RWPE2 (cell line): ENCODE results near the gene IGHMBP2.
A peak's percentile ranks its signal among the peaks of the same experiment; 100 is the strongest.

ENCODE experiments used
- ATAC-seq: fragments of 200-7000 bp; cut with Tn5 transposase; 3 replicates; pipeline ENCODE4 v1.9.1; 2021; ENCODE audit warnings: low read depth
- DNase-seq: peaks from one replicate; pipeline ENCODE4 v3.0.0-alpha.2; 2020; ENCODE audit warnings: low spot score
- H3K27ac ChIP-seq: fragments of 450-650 bp; 2 replicates; pipeline ENCODE4 v1.5.1; 2017; ENCODE audit warnings: mild to moderate bottlenecking; ENCODE audit not compliant: poor library complexity, severe bottlenecking
- H3K27me3 ChIP-seq: fragments of 250-450 bp; sonication (Bioruptor Pico); 2 replicates; pipeline ENCODE4 v1.5.1; 2021; ENCODE audit warnings: mild to moderate bottlenecking, moderate library complexity; ENCODE audit not compliant: insufficient read depth, poor library complexity, severe bottlenecking
- H3K36me3 ChIP-seq: fragments of 250-450 bp; sonication (Bioruptor Pico); 2 replicates; pipeline ENCODE4 v1.5.1; 2020; ENCODE audit warnings: low read depth, mild to moderate bottlenecking, moderate library complexity
- H3K4me1 ChIP-seq: fragments of 250-450 bp; sonication (Bioruptor Pico); 2 replicates; pipeline ENCODE4 v1.5.1; 2021; ENCODE audit warnings: mild to moderate bottlenecking, moderate library complexity; ENCODE audit not compliant: insufficient read depth, poor library complexity, severe bottlenecking
- H3K4me3 ChIP-seq: fragments of 250-450 bp; sonication (Bioruptor Pico); 2 replicates; pipeline ENCODE4 v1.5.1; 2021; ENCODE audit warnings: mild to moderate bottlenecking, moderate library complexity; ENCODE audit not compliant: severe bottlenecking
- H3K9me3 ChIP-seq: fragments of 250-450 bp; sonication (Bioruptor Pico); 2 replicates; pipeline ENCODE4 v1.5.1; 2021; ENCODE audit warnings: mild to moderate bottlenecking, moderate library complexity; ENCODE audit not compliant: severe bottlenecking
- TF ChIP-seq, protein P1 (sequence below): fragments of 450-650 bp; IDR thresholded peaks from one replicate; pipeline ENCODE4 v1.5.1; 2017; ENCODE audit warnings: mild to moderate bottlenecking, moderate library complexity; ENCODE audit not compliant: poor library complexity, severe bottlenecking

Gene IGHMBP2

DNA sequence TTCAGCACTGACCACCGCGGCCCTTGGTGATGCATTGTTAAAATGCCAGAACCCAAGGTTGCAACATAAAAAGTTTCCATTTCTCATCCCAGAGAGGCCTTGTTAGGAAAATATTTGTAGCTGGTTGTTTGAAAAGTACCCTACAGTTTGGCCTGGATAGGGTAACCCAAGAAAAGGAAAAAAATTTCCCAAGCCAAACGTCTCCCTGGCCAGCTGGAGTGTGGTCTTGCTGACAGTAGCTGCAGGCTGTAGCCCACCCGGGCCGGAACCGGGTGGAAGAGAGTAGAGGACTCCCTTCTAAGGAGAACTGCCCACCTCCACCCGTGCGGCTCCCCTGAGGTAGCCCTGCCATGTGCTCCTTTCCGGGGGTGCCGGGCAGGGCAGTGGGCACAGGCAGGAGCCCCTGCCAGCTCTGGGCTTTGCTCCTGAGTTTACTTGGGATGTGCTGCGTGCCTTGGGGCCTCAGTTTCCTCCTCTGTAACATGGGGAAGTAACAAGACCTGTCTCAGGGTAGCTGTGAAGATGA, 38.5 kb downstream of the IGHMBP2 start:
- TF ChIP-seq, protein P1, sequence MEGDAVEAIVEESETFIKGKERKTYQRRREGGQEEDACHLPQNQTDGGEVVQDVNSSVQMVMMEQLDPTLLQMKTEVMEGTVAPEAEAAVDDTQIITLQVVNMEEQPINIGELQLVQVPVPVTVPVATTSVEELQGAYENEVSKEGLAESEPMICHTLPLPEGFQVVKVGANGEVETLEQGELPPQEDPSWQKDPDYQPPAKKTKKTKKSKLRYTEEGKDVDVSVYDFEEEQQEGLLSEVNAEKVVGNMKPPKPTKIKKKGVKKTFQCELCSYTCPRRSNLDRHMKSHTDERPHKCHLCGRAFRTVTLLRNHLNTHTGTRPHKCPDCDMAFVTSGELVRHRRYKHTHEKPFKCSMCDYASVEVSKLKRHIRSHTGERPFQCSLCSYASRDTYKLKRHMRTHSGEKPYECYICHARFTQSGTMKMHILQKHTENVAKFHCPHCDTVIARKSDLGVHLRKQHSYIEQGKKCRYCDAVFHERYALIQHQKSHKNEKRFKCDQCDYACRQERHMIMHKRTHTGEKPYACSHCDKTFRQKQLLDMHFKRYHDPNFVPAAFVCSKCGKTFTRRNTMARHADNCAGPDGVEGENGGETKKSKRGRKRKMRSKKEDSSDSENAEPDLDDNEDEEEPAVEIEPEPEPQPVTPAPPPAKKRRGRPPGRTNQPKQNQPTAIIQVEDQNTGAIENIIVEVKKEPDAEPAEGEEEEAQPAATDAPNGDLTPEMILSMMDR = no peak
- H3K4me3 ChIP-seq = no peak overlapping the region
- H3K4me1 ChIP-seq = no peaks in the 10 kb centered on the region
- H3K27me3 ChIP-seq = no peaks in the 10 kb centered on the region
- DNase-seq (peak; percentile 60), ATAC-seq (no peak)
- H3K9me3 ChIP-seq = no peaks in the 10 kb centered on the region
- no peak overlapping the region for H3K27ac ChIP-seq
- H3K36me3 ChIP-seq = peaks cover 8% of the 10 kb centered on the region

DNA sequence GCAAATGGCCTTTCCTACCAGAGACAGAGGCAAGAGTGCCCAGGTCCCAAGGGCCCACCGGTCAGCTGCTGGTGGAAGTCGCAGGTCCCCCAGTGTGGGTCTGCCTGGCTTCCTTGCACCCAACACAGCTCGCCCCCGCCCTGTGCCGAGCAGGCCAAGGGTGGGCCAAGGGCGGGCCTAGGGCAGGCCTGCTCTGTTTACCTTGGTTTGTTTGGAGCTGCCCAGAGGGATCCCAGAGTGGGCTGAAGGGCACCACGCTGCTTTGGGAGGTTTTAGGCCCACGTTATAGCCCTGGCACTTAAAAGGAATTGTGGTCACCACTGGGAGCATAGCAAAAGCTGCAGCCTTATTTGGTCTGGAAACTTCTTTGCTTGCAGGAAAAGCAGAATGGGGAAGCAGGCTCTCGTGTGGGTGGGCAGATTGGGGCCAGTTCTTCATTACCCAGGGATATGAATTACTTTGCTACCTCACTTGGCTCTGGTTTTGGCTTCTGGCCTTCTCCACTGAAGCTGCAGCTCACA, 39.1 kb downstream of the IGHMBP2 start:
- TF ChIP-seq, protein P1 = no peak
- Histone ChIP-seq H3K4me1 (no peaks in the 10 kb centered on the region), H3K36me3 (peaks cover 7% of the 10 kb centered on the region), H3K27ac (no peak overlapping the region), H3K9me3 (no peaks in the 10 kb centered on the region), H3K4me3 (no peak overlapping the region), H3K27me3 (no peaks in the 10 kb centered on the region)
- DNase-seq (no peak), ATAC-seq (0 out of 3 replicates have a peak, but pooled peaks have one; percentile 20)

DNA sequence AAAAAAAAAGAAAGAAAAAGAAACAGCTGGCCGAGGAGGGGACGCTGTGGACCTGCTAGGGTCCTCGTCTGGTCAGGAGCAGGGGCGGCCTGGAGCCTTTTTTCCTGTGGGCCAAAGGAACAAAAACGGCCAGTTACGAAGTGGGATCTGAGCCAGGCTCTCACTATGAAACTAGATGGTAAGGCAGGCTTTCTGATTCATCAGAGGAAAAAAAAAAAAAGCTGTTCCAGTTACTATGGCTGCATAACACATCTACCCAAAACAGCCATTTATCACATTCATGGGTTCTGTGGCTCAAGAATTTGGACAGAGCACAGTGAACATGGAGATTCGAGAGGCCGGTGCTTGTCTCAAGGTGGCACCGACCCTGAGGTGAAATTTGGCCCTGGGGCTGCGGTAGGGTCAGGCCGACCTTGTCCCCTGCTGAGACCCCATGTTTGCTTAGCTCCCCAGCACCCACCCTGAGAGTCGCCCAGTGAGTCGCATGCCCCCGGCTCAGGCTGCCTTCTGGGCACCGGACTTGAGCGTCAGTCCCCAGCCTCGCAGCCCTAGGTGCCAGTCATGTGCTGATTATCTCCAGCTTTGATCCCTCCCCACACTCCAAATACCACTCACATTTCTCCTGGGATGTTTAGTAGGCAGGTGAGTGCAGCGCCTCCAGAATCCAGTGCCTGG, 42.9 kb downstream of the IGHMBP2 start:
- Histone ChIP-seq H3K27ac (no peak overlapping the region), H3K36me3 (no peaks in the 10 kb centered on the region), H3K4me3 (no peak overlapping the region), H3K9me3 (no peaks in the 10 kb centered on the region), H3K27me3 (no peaks in the 10 kb centered on the region), H3K4me1 (no peaks in the 10 kb centered on the region)
- TF ChIP-seq, protein P1 = no peak
- DNase-seq = peak; percentile 11
- ATAC-seq = peak; percentile 30; the same call in 1 of the 3 replicates

DNA sequence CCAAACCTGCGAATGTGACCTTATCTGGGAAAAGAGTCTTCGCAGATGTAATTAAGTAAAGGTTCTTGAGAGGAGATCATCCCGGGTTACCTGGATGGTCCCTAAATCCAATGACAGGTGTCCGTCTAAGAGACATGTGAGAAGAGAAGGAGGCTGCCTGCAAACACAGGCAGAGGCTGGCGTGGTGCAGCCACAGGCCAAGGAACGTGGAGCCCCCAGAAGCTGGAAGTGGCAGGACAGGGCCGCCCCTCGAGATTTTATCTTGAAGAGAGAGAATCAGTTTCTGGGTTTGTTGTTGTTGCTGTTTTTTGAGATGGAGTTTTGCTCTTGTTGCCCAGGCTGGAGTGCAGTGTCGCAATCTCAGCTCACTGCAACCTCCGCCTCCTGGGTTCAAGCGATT, 43.5 kb downstream of the IGHMBP2 start:
- H3K9me3 ChIP-seq = no peaks in the 10 kb centered on the region
- H3K27me3 ChIP-seq = no peaks in the 10 kb centered on the region
- H3K36me3 ChIP-seq = no peaks in the 10 kb centered on the region
- TF ChIP-seq, protein P1 = no peak
- no peak overlapping the region for H3K27ac ChIP-seq
- DNase-seq = no peak
- H3K4me1 ChIP-seq = no peaks in the 10 kb centered on the region
- ATAC-seq = no peak
- no peak overlapping the region for H3K4me3 ChIP-seq

DNA sequence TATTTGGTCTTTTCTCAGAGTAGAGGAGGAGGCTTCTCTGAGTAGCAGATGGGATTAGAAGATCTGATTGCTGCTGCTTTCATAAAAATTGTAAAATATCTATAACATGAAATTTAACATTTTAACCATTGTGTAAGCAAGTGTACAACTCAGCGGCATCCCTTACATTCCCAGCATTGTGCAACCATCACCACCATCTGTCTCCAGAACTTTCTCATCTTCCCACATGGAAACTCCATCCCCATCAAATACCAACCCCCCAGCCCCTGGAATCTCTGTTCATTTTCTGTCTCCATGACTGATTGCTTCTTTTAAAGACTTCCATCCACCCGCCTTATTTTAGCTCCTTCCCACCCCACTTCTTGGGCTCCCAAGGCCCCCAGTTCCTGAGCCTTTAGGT, 44.8 kb downstream of the IGHMBP2 start:
- DNase-seq (no peak), ATAC-seq (no peak)
- Histone ChIP-seq H3K27me3 (no peaks in the 10 kb centered on the region), H3K4me3 (no peak overlapping the region), H3K27ac (no peak overlapping the region), H3K9me3 (no peaks in the 10 kb centered on the region), H3K36me3 (no peaks in the 10 kb centered on the region), H3K4me1 (no peaks in the 10 kb centered on the region)
- TF ChIP-seq, protein P1 = no peak
